ENCODE results near the gene CNP. TPM values are rescaled to one million over a fixed set of nuclear protein-coding genes. Genes with fewer than 3 reads are reported as not detected.

CNP gene
- total RNA-seq, 2 experiments from 2014 or later: 75.8 to 83.0 TPM

DNA sequence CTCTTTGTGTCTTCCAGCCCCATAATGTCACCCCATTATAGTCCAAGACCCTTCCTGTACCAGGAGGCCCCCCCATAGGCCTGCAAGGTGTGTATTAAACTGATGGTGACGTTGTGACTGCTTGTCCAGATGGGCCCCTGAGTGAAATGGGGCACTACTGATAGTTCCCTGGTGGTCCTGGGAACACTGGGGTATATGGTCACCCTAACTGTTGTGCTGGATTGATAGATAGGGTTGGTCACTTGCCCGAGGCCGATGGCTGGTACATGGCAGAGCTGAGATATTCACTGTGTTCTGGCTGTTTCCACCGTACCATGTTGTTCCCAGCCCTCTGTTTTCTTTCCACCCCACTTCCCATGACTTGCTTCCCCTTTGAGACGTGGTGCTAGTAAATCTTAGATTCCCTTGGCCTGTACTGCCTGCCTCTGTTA, 4.3 kb downstream of the CNP start:
- H3K4me3 Mint-ChIP-seq: no peak overlapping the region
- DNase-seq (no peak), ATAC-seq (ENCODE audit: low read depth) (no peak)
- H3K27me3 Mint-ChIP-seq: no peaks in the 10 kb centered on the region
- H3K9me3 Mint-ChIP-seq: no peaks in the 10 kb centered on the region
- POLR2A ChIA-PET: interaction anchor here (0.7 to 6.3 kb wide), 2 partner anchors 47 to 48 kb away, joined by 3 to 87 read pairs; partner anchors contain the start of genes DNAJC7 and NKIRAS2
- peaks cover 24% of the 10 kb centered on the region for H3K4me1 Mint-ChIP-seq
- H3K36me3 Mint-ChIP-seq: peaks cover 20% of the 10 kb centered on the region
- no peak overlapping the region for H3K27ac Mint-ChIP-seq

DNA sequence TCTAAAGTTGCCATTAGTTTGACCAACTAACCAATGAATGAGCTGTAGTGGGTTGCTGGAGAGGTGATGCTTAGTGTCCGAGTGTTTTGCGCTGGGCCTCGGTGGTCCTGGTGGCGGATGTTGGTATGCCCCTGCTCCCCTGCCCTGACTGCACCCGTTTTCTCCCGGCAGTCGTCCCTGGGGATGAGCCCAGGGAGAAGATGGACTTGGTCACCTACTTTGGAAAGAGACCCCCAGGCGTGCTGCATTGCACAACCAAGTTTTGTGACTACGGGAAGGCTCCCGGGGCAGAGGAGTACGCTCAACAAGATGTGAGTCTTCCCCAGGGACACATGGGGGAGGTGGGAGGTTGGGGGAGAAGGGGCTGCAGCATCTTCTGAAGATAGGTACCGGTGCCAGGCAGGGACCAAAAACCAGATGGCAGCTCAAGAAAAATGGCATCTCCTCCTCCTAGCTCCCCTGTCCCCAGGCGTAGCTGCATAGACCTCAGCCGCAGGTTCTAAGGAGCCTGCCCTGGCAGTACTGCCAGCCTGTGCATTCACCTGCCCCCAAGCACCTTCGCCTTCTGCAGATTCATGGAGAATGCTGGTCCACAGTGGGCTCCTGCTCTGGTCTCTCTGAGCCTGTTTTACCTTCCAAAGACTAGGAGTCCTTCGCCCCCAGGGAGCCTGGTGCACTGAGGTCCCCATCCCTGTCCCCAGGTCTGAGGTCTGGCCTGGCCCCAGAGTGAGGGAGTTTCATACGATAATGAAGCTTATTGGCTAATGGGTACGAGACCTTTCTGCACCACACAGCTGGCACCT, 5.3 kb downstream of the CNP start:
- Mint-ChIP-seq H3K9me3 (no peaks in the 10 kb centered on the region), H3K4me1 (peaks cover 24% of the 10 kb centered on the region), H3K27me3 (no peaks in the 10 kb centered on the region), H3K4me3 (no peak overlapping the region), H3K27ac (no peak overlapping the region), H3K36me3 (peaks cover 23% of the 10 kb centered on the region)
- POLR2A ChIA-PET: interaction anchor here (0.7 to 1.1 kb wide), 2 partner anchors 45 to 46 kb away, joined by 3 read pairs; partner anchors contain the start of gene DNAJC7
- no peak for ATAC-seq (ENCODE audit: low read depth)
- DNase-seq: no peak

DNA sequence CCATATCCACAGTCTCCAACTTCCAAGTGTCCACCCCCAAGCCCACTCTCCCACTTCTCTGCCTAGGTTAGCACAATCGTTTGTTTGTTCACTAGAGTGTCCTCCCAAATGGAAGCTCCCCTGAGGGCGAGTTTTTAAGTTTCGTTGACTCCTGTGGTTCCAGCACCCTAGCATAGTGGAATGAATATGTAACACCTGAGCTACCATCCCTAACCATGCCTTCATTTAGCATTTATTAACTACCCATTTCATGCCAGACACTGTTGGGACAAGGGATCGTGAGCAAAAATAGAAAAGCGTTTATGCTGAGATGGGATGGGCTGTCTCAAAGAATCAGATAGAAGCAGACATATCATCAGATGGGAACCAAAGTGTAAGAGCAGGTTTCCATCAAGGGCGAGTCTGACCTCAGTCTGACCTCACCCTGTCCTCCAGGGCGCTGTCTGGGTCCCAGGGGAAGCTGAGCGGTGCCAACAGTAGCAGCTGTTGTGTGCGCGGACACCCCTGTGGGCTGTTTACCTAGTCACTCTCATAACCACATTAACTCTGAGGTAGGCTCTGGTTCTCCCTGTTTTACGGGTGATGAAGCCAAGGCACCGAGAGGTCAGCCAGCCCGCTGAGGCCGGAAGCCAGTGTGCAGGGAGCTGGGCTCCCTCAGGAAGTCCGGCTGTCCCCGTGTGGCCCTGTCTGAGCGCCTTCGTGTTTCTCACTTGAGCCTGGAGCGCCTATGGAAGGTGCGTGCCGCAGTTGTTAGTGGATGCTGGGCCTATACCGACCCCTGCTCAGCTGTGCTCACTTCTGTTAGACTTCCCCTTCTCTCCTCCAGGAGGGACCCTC, 6.2 kb downstream of the CNP start:
- no peak overlapping the region for H3K4me3 Mint-ChIP-seq
- peaks cover 28% of the 10 kb centered on the region for H3K36me3 Mint-ChIP-seq
- DNase-seq: no peak
- no peaks in the 10 kb centered on the region for H3K27me3 Mint-ChIP-seq
- peaks cover 22% of the 10 kb centered on the region for H3K4me1 Mint-ChIP-seq
- ATAC-seq (ENCODE audit: low read depth): no peak
- POLR2A ChIA-PET: interaction anchor here (1.1 kb wide), 1 partner anchor 45 kb away, joined by 3 read pairs; the partner anchor contains the start of gene DNAJC7
- no peaks in the 10 kb centered on the region for H3K9me3 Mint-ChIP-seq
- no peak overlapping the region for H3K27ac Mint-ChIP-seq

DNA sequence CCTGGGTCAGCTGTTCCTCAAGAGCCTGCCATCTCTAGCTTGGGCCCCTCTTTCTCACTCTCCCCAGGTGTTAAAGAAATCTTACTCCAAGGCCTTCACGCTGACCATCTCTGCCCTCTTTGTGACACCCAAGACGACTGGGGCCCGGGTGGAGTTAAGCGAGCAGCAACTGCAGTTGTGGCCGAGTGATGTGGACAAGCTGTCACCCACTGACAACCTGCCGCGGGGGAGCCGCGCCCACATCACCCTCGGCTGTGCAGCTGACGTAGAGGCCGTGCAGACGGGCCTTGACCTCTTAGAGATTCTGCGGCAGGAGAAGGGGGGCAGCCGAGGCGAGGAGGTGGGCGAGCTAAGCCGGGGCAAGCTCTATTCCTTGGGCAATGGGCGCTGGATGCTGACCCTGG, 6.8 kb downstream of the CNP start:
- DNase-seq: no peak
- no peaks in the 10 kb centered on the region for H3K27me3 Mint-ChIP-seq
- H3K4me1 Mint-ChIP-seq: peaks cover 18% of the 10 kb centered on the region
- POLR2A ChIA-PET: no interaction called here
- no peaks in the 10 kb centered on the region for H3K9me3 Mint-ChIP-seq
- no peak for ATAC-seq (ENCODE audit: low read depth)
- no peak overlapping the region for H3K4me3 Mint-ChIP-seq
- peaks cover 26% of the 10 kb centered on the region for H3K36me3 Mint-ChIP-seq
- H3K27ac Mint-ChIP-seq: no peak overlapping the region

DNA sequence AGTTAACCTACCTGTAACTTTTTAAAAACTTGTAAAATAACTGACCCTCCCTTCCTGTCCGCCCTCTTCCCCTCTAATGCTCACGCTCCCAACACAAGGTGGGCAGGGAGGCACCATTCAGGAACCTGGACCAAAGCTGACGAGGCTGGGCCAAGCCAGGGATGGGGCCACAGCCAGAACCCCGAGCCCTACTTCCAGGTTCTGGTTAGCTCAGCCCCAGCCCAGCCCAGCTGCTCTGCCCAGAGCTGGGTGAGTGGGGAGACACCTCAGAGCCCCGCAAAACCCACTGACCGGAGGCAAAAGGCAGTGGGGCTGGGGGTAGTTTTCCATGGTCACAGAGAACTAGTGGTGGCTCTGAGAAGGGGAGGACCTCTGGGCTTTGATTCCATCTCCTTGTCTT, 7.4 kb downstream of the CNP start:
- ATAC-seq (ENCODE audit: low read depth): no peak
- H3K9me3 Mint-ChIP-seq: no peaks in the 10 kb centered on the region
- no peak overlapping the region for H3K4me3 Mint-ChIP-seq
- no peaks in the 10 kb centered on the region for H3K27me3 Mint-ChIP-seq
- peak overlapping the region; percentile 38 for H3K27ac Mint-ChIP-seq
- POLR2A ChIA-PET: interaction anchor here (0.7 kb wide), 1 partner anchor 418 kb away, joined by 3 read pairs; no protein-coding TSS in a partner anchor
- DNase-seq: no peak
- peaks cover 27% of the 10 kb centered on the region for H3K36me3 Mint-ChIP-seq
- H3K4me1 Mint-ChIP-seq: peaks cover 18% of the 10 kb centered on the region

DNA sequence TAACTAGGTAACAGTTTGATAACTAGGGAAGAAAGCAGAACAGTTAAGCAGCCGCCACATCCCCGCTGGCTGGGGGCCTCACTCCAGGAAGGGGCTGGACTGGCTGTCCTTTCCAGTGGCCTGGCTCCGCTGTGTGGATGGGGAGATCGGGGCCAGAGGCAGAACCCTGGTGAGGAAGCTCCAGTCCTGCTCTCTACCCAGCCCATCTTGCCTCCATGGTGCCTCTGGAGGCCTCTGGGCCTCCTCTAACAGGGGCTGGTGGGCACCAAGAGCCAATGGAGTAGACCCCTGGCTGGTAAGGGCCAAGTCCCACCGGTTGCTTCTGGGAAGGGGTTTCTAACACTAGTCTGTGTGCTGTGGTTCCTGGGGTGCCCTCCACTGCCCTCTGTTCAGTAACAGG, 8.1 kb downstream of the CNP start:
- no peak for DNase-seq
- Mint-ChIP-seq H3K27me3 (no peaks in the 10 kb centered on the region), H3K27ac (no peak overlapping the region), H3K36me3 (peaks cover 24% of the 10 kb centered on the region), H3K9me3 (no peaks in the 10 kb centered on the region), H3K4me1 (peaks cover 14% of the 10 kb centered on the region), H3K4me3 (no peak overlapping the region)
- no peak for ATAC-seq (ENCODE audit: low read depth)
- POLR2A ChIA-PET: interaction anchor here (1.3 kb wide), 1 partner anchor 138 kb away, joined by 5 read pairs; the partner anchor contains the start of gene DHX58

DNA sequence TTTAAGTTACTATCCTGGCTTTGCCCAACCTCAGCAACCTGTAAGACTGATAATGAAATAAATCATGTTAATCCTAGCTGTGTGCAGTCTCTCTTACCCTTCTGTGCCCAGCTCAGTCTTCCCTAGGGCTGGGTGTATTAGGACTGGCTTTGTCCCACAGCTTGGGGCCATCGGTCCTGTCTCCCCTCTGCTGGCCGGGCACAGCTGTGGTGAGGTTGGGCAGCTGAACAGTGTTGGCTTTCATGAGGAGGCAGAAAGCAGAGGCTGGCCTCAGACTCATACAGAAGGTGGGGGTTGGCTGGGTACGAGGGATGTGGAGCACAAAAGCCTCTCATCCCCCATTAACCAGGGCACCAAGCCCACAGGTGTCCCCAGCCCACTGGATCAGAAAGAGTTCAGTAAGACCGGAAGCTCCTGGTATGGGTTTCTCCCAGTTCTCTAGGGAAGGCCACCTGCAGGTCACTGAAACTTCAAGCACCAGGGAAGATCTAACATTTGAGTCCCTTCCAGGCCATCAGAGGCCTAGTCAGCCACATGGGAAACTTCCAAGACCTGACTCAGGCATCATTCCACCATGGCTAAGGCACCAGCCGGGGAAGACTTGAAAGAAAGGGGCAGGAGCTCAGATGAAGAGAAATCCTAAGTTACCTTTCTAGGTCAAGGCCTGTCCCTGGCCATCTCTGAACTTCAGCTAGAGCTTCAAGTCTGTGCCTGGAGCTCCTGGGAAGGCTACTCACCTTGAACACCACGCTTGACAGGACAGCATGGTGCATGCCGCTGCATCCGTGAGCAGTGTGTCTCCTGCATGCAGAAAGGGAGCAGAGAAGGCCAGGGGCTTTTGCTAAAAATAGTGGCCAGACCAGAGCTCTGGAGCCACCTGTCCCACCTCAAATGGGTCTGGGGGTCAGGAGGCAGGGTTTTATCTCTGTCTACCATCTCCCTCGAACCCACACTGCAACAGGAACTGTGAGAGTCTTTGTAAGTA, 8.8 kb downstream of the CNP start:
- H3K27ac Mint-ChIP-seq: no peak overlapping the region
- DNase-seq: no peak
- POLR2A ChIA-PET: interaction anchor here (0.6 to 1.4 kb wide), 3 partner anchors 9 to 137 kb away, joined by 3 to 5 read pairs (median 5); partner anchors contain the start of genes CNP and DHX58
- H3K4me3 Mint-ChIP-seq: no peak overlapping the region
- peaks cover 26% of the 10 kb centered on the region for H3K36me3 Mint-ChIP-seq
- no peaks in the 10 kb centered on the region for H3K27me3 Mint-ChIP-seq
- peaks cover 12% of the 10 kb centered on the region for H3K4me1 Mint-ChIP-seq
- no peak for ATAC-seq (ENCODE audit: low read depth)
- no peaks in the 10 kb centered on the region for H3K9me3 Mint-ChIP-seq

DNA sequence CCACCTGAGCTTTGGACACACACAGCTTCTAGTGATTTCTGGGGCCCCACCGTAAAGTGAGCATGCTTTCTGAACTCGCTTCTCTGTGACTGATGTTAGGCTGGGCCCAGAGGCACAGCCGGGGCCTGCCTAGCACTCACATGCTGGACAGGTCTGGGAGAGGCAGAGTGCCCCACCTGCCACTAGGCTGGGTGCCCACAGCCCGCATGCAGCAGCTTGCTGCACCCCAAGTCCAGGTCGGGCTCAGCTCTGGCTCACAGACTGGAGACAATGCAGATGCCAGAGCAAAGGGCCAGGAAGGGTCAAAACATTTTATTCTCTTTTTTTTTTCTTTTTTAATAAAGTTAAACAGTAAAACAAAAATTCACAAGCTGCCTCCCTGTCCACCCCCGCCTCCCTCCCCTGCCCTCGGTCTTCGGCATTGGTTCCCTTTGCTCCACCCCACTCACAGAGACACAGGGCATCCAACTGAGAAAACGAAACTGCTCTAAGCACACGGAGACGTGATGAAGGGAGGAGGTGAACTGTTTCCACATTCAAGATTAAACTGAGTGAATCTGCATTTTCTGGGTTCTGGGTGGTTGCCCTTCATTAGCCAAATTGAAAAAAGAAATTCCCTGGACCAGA, 9.7 kb downstream of the CNP start:
- POLR2A ChIA-PET: interaction anchor here (1.4 kb wide), 1 partner anchor 10 kb away, joined by 5 read pairs; the partner anchor contains the start of gene CNP
- no peak overlapping the region for H3K4me3 Mint-ChIP-seq
- no peak for ATAC-seq (ENCODE audit: low read depth)
- H3K27ac Mint-ChIP-seq: peak overlapping the region; percentile 21
- no peak for DNase-seq
- H3K4me1 Mint-ChIP-seq: peaks cover 8% of the 10 kb centered on the region
- H3K9me3 Mint-ChIP-seq: no peaks in the 10 kb centered on the region
- peaks cover 33% of the 10 kb centered on the region for H3K36me3 Mint-ChIP-seq
- no peaks in the 10 kb centered on the region for H3K27me3 Mint-ChIP-seq

DNA sequence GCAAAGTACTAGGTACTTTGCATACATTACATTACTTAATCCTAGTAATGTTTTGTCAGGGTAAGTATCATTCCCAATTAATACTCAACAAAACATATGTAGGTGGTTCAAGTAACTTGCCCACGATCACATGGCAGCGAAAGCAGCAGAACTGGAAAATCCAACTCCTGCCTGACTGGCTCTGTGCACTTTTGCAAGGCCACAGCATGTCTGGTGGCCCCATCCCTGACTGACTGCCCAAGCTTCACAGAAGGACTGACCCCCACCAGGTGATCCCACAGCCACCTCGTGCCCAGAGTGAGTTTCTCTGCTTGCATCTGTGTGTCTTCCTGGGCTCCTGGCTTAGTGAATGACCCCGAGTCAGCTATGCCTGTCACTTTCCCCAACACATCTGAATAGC, 11.4 kb downstream of the CNP start:
- peak; percentile 17 for DNase-seq
- POLR2A ChIA-PET: no interaction called here
- no peaks in the 10 kb centered on the region for H3K27me3 Mint-ChIP-seq
- H3K9me3 Mint-ChIP-seq: no peaks in the 10 kb centered on the region
- H3K36me3 Mint-ChIP-seq: peaks cover 38% of the 10 kb centered on the region
- no peak overlapping the region for H3K4me3 Mint-ChIP-seq
- ATAC-seq (ENCODE audit: low read depth): no peak
- no peak overlapping the region for H3K27ac Mint-ChIP-seq
- no peaks in the 10 kb centered on the region for H3K4me1 Mint-ChIP-seq

DNA sequence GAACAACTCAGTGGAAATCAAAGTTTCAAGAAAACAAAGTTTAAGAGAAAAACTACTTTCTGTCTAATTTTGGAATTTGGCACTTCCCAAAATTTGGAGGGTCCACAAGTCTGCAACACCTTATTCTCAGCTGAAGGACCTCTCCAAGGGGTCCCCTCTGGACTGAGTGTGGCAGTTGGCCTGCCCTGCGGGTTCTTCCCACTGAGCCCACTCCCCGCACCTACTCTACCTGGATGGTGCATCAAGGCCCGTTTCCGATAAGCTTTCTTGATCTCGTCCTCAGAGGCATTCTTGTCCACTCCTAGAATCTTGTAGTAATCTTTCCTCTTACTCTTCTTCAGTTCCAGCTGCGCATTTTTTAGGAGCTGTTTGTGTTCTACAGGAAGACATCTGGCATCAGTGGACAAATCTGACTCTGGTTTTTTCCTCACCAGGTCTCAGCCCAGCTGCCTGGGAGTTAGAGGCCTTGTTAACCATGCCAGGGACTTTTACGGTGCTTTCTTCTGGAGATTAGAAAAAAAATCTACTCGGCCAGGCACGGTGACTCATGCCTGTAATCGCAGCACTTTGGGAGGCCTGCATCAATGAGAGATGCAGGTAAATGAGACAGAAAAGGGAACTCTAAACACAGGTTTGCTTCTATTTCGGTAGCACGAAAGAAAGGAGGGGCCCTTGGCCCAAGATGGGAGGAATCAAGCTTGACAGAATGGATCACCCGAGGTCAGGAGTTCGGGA, 15.6 kb downstream of the CNP start:
- no peaks in the 10 kb centered on the region for H3K4me1 Mint-ChIP-seq
- H3K4me3 Mint-ChIP-seq: no peak overlapping the region
- POLR2A ChIA-PET: interaction anchor here (1.1 to 1.4 kb wide), 2 partner anchors 15 to 35 kb away, joined by 3 read pairs; partner anchors contain the start of gene DNAJC7
- ATAC-seq (ENCODE audit: low read depth) (no peak), DNase-seq (no peak)
- peaks cover 47% of the 10 kb centered on the region for H3K36me3 Mint-ChIP-seq
- H3K27ac Mint-ChIP-seq: no peak overlapping the region
- no peaks in the 10 kb centered on the region for H3K27me3 Mint-ChIP-seq
- no peaks in the 10 kb centered on the region for H3K9me3 Mint-ChIP-seq

DNA sequence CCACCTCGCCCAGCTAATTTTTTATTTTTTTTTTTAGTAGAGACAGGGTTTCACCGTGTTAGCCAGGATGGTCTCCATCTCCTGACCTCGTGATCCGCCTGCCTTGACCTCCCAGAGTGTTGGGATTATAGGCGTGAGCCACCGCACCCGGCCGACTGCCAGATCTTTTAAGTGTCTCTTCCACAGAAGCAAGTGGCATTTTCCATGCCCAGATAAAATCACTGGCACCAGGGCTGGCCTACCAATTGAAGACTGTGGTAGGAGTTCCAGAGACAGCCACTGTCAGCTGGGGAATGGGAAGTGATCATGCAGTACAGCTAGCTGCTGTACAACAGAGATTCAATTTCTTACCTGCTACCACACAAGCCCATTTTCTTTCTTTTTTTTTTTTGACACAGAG, 17.9 kb downstream of the CNP start:
- Mint-ChIP-seq H3K4me1 (peaks cover 3% of the 10 kb centered on the region), H3K36me3 (peaks cover 45% of the 10 kb centered on the region), H3K27ac (no peak overlapping the region), H3K27me3 (no peaks in the 10 kb centered on the region), H3K4me3 (no peak overlapping the region), H3K9me3 (no peaks in the 10 kb centered on the region)
- POLR2A ChIA-PET: interaction anchor here (0.8 to 1.0 kb wide), 2 partner anchors 17 to 20 kb away, joined by 3 to 7 read pairs; no protein-coding TSS in a partner anchor
- ATAC-seq (ENCODE audit: low read depth): no peak
- peak; percentile 9 for DNase-seq

All from activated naive CD8-positive, alpha-beta T cell treated with anti-CD3 and anti-CD28 coated beads, Interleukin-2, amount 10 ng/mL, durations not matched to agents 7 days and 5 days (primary cell).